ENCODE measurements around the gene UNG.
"Not testable (repeated sequence)": the region's sequence is repeated elsewhere in the genome, so short reads cannot be mapped to it uniquely, and the experiment has no call there.

Gene UNG

GRCh38 chr12:109124878-109125648, 27.7 kb downstream of the UNG start:
- DNase-seq, result no peak

- peak; percentile 82 for DNase-seq
These were observed 28.4 kb downstream of the UNG start for GRCh38 chr12:109125791-109126190.

DNA sequence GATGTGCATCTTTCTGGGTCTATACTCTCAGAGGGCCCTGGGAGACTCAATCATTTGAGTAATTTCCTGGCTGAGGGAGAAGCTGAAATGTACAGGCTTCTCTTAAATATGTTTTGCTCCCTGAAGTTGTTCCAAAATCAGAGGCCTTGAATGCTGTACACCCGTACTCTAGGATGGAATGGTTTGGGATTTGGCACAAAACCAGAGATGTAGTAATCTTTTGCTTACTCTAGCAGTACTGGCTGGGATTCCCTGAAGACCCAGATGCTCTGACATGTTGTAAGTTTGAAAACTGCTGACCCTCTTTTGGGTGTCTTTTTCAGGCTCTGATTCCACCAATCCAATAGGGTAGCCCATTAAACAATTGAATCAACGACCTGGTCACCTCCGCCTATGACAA, 29.4 kb downstream of the UNG start:
- DNase-seq, result no peak

DNA sequence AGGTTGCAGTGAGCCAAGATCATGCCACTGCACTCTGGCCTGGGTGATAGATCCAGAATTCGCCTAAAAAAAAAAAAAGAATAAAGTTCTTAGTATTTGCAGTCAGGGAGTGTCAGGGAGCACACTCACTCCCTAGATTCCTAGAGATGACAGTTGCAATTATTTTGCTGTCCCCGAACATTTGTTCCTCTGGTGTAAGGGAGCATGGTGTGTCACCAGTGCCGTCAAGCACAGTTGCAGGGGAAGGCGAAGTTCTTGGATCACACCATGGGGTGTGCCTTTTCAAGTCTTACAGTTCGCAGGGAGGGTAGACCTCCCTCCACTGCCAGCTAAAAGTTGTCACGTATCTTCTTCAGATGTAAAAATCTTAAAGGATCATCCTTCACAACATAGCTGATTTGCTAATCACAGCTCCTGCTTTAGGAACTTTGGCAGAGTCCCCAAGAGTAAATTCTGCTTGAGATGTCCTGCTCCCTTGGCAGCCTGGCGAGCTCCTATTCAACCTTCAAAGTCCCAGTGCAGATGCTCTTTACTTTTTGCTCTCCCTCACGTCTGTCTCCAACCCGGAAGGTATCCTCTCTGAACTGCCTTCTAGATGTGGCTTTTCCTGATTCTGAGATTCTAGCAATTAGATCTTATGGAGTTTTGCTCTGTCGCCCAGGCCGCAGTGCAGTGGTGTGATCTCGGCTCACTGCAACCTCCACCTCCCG, 30.3 kb downstream of the UNG start:
- DNase-seq, result no peak

GRCh38 chr12:109130297-109131153, 33.1 kb downstream of the UNG start:
- no peak for DNase-seq

DNA sequence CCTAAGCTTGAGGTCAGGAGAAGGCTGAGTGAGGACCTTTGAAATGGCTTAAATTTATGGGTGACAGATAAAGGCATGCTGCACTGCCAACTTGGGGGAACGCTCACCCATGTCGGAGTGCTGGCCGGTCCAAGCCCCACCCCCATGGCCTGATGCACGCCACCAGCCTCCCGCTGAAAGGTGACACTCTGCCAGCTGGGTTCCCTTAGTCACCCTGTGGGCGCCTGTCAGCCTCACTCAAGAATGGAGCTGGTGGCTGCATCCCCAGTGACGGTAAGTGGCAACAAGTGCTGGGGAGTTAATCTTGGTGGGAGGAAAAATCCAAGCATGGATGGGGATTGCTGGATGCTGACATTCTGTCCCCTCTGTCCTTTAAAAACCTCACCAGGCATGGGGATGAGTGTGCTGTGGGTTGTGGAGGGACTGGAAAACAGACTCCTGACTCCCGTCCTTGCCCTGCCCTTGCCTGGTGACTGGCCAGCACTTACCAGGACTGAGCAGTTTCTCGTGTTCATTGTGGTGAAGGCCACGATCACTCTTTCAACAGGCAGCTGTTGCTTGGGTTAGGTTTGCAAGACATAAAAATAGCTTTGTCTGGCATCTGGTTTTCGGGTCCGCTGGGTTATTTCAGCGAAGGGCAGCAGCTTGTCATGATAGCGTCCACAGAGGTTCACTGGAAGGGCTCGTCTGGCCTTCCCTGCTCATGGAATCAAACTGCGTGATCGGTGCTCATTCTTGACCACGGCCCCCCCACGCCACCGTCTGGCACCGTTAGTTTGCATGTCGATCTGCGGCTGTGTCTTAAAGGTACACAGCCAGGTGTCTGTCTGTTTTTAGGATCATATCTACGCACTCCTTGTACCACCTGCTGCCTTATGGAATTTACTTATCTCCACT, 34.0 kb downstream of the UNG start:
- DNase-seq, result peak; percentile 38

DNA sequence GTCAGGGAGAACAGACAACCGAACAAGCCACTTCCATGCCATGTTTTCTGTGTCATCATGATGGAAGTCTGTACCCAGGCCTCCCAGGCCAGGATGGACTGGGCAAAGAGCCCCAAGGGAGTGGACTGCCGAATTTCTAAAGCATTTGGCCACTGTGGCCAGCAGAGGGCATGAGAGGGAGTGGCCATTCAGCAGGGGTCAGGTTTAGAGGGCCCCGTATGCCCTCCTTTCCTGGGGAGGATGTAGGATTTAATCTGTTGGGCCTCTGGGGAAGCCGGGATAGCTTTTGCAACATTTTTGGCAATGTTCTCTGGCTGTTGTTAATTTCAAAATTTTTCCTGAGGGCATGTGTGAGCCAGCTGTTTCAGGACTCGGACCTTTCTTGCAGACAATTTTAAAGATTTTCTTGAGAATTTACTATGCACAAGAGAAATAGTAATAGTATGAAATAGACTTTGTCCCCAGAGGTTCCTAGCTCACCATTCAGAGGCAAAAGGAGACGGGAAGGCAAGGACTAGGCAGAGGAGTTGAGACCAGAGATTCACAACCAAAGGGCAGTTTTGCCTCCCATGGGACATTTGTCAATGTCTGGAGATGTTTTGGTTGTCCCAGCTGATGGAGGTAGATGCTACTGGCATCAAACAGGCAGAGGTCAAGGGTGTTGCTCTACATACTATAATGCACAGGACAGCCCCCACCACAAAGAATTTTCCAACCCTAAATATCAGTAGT, 37.0 kb downstream of the UNG start:
- DNase-seq, result no peak

GRCh38 chr12:109137055-109137454, 39.7 kb downstream of the UNG start:
- no peak for DNase-seq

GRCh38 chr12:109139360-109139759, 42.0 kb downstream of the UNG start:
- no peak for DNase-seq

DNA sequence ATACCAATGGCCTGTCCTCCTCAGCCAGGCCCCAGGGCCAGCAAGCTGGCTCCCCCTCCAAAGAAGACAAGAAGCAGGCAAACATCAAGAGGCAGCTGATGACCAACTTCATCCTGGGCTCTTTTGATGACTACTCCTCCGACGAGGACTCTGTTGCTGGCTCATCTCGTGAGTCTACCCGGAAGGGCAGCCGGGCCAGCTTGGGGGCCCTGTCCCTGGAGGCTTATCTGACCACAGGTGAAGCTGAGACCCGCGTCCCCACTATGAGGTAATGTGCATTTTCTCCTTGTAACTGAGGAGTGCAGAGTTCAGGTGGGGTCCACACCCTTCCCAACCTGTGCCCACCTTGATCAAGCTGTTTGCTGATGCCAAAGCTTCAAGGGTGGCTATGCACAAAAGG, 42.4 kb downstream of the UNG start:
- DNase-seq, result no peak

DNA sequence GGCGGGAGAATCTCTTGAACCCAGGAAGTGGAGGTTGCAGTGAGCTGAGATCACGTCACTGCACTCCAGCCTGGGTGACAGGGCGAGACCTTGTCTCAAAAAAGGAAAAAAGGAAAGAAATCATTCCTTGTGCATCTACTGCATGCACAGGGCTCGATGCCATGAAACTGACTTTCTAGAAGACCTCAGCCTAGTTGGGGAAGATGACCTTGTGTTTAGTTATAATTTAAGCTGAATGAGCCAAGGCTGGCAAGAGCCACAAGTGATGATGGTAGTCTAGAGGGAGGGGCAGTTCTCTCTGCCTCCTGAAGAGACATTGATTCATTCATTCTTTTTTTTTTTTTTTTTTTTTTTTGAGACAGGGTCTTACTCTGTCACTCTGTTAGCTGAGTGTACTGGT, 43.2 kb downstream of the UNG start:
- DNase-seq, result no peak

DNA sequence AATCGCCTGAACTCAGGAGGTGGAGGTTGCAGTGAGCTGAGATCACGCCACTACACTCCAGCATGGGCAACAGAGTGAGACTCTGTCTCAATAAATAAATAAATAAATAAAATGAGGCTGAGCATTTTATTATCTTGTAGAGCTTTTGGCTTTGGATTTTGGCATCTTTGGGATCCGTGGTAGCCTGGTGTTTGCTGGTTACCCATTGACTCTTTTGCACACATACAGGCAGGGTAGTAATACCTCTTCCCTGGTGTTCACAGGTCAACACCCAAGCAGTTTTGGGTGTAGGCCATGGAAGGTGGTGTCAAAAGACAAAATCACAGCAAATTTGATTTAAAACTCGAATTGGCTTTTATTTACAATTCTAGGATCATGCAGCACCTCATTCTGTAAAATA, 46.8 kb downstream of the UNG start:
- DNase-seq, result no peak

DNA sequence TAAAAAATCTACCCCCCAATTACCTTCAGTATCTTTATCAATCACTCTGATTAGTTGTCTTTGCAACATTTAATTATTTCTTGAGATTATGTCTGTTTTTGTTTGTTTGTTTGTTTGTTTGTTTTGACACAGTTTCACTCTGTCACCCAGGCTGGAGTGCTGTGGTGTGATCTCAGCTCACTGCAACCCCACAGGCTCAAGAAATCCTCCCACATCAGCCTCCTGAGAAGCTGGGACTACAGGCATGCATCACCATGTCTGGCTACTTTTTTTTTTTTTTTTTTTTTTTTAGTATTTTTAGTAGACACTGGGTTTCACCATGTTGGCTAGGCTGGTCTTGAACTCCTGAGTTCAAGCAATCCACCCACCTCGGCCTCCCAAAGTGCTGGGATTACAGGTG, 49.7 kb downstream of the UNG start:
- not testable (repeated sequence) for DNase-seq

GRCh38 chr12:109147954-109148353, 50.6 kb downstream of the UNG start:
- no peak for DNase-seq

DNA sequence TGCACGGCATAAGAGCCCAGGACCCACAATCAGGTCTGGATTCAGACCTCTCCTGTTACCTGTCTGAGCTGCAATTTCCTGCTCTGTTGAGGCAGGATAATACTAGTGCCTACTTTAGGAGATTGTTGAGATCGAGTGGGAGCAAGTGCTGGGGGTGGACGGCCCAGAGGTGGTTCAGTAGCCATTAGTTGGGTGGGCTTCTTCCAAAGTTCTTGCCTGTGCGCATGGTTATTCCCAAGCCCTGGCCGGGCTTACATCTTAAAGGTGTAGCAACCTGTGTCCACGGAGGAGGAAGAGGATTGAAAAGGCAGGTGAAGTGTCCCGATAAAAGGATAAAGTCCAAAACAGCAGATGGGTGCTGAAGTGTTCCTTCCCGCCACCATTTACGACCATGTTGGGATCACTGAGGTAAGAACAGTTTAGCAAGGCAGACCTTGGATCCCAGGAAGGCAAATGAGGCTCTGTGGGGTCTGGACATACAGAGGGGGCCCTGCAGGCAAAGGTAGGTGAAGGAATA, 52.8 kb downstream of the UNG start:
- DNase-seq, result no peak

- no peak for DNase-seq
These were observed 54.1 kb downstream of the UNG start for GRCh38 chr12:109151457-109151856.

GRCh38 chr12:109153821-109154441, 56.5 kb downstream of the UNG start:
- DNase-seq, result peak; percentile 59

- peak; percentile 91 for DNase-seq
These were observed 57.3 kb downstream of the UNG start for GRCh38 chr12:109154451-109155438.

DNA sequence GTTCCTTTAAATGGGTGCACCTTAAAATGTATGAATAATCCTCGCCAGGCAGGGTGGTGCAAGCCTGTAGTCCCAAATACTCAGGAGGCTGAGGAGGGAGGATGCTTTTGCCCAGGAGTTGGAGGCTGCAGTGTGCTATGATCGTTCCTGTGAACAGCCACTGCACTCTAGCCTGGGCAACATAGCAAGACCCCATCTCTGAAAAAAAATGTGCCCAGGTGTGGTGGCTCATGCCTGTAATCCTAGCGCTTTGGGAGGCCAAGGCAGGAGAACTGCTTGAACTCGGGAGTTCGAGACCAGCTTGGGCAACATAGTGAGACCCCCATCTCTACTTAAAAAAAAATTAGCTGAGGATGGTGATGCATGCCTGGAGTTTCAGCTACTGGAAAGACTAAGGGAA, 58.6 kb downstream of the UNG start:
- DNase-seq, result no peak

DNA sequence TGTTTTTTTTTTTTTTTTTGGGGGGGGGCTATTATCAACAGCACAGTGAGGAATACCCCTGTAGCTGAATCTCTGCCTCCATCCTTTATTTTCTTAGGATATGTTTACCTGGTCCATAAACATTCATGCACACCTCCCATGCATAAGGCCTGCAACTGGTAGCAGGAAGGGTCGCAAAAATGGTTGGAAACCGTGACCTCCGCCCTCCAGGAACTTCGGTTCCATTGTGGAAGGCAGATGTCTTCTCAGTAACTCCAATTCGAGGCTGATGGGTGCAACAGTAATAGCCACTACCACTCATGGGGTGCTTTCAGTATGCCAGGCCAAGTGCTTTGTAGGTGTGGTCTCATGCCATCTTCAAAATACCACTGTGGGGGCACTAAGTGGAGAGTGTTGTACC, 59.2 kb downstream of the UNG start:
- no peak for DNase-seq
